PFSK-1 (cell line): ENCODE data around the gene H2BK1.

Source experiments
- FOXP2 ChIP-seq: optimal IDR thresholded peaks from 2 replicates; pipeline ENCODE3; 2011; ENCODE audit warnings: borderline replicate concordance, control low read depth, inconsistent platforms; ENCODE audit not compliant: insufficient read depth; ENCODE audit errors: extremely low read length, extremely low read depth
- POLR2AphosphoS5 ChIP-seq: IDR thresholded peaks from 2 replicates; pipeline ENCODE4 v1.6.1; 2012; ENCODE audit warnings: low read depth, mild to moderate bottlenecking, control low read depth, low read length, moderate library complexity
- SIN3A ChIP-seq: IDR thresholded peaks from 2 replicates; pipeline ENCODE4 v1.6.1; 2012; ENCODE audit warnings: mild to moderate bottlenecking, low read length, moderate library complexity, borderline replicate concordance; ENCODE audit not compliant: insufficient read depth
- TAF1 ChIP-seq: IDR thresholded peaks from 2 replicates; pipeline ENCODE4 v1.6.1; 2012; ENCODE audit warnings: low read length, control low read depth, borderline replicate concordance; ENCODE audit not compliant: insufficient read depth
- TF ChIP-seq, protein P1 (sequence below), 2 experiments: IDR thresholded peaks; 2 replicates each; pipeline versions ENCODE4 v1.6.1 to v1.8.0; 2011 to 2012; ENCODE audit warnings: low read depth in 2 of 2, low read length in 2 of 2, control low read depth in 1 of 2, inconsistent platforms in 1 of 2, mild to moderate bottlenecking in 1 of 2, moderate library complexity in 1 of 2; ENCODE audit not compliant: insufficient read depth in 1 of 2

Gene H2BK1

DNA sequence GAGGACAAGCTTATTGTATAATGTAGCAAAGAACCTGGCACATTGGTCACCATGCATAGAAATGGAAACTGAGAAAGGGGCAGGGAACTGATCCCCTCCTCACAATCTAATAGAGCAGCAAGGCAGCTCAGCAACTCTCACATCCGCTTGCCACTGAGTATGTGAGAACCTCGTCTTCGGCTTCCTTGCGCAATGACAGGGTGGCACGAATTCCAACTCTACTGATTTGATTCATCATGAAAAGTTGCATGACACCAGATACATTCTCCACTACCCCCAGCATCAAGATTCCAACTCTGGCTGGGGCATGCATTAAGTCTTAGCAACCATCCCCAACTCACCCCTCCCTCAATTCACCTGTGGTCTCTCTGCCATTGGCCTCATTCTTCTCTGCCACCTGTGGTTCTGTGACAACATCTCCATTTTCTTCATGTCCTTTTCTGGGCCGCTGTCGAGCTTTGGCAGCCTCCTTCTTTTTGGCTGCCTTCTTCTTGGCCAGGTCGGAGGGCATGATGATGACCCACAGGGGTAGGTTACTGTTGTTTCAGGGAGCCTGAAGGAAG lies 15.7 kb upstream of the H2BK1 start:
- TF ChIP-seq SIN3A = no peak
- TF ChIP-seq TAF1 = no peak
- TF ChIP-seq FOXP2 = no peak
- no peak for TF ChIP-seq POLR2AphosphoS5

DNA sequence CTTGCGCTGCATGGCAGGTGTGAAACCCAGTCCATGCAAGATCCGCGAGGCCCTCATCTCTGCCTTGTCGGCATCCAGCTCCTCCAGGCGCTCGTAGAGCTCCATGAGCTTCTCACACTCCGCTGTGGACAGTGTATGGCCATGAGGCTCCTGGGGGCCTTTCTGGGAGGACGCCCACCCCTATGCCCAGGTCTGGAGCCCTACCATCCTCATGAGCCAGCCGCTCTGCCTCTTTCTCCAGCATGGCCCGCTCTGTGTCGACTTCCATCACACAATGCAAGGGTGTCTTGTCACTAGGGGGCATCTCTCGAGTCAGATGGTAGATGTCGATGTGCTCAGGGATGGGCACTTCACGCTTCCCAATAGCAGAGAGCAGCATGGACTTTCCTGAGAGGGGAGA lies 13.4 kb upstream of the H2BK1 start:
- no peak for TF ChIP-seq TAF1
- TF ChIP-seq, protein P1, sequence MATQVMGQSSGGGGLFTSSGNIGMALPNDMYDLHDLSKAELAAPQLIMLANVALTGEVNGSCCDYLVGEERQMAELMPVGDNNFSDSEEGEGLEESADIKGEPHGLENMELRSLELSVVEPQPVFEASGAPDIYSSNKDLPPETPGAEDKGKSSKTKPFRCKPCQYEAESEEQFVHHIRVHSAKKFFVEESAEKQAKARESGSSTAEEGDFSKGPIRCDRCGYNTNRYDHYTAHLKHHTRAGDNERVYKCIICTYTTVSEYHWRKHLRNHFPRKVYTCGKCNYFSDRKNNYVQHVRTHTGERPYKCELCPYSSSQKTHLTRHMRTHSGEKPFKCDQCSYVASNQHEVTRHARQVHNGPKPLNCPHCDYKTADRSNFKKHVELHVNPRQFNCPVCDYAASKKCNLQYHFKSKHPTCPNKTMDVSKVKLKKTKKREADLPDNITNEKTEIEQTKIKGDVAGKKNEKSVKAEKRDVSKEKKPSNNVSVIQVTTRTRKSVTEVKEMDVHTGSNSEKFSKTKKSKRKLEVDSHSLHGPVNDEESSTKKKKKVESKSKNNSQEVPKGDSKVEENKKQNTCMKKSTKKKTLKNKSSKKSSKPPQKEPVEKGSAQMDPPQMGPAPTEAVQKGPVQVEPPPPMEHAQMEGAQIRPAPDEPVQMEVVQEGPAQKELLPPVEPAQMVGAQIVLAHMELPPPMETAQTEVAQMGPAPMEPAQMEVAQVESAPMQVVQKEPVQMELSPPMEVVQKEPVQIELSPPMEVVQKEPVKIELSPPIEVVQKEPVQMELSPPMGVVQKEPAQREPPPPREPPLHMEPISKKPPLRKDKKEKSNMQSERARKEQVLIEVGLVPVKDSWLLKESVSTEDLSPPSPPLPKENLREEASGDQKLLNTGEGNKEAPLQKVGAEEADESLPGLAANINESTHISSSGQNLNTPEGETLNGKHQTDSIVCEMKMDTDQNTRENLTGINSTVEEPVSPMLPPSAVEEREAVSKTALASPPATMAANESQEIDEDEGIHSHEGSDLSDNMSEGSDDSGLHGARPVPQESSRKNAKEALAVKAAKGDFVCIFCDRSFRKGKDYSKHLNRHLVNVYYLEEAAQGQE (IDR thresholded peaks at IDR 0.05; ENCODE audit: insufficient read depth in 1 of 2, low read depth in 2 of 2, low read length in 2 of 2) = no peak
- no peak for TF ChIP-seq POLR2AphosphoS5
- TF ChIP-seq FOXP2 = no peak
- no peak for TF ChIP-seq SIN3A

DNA sequence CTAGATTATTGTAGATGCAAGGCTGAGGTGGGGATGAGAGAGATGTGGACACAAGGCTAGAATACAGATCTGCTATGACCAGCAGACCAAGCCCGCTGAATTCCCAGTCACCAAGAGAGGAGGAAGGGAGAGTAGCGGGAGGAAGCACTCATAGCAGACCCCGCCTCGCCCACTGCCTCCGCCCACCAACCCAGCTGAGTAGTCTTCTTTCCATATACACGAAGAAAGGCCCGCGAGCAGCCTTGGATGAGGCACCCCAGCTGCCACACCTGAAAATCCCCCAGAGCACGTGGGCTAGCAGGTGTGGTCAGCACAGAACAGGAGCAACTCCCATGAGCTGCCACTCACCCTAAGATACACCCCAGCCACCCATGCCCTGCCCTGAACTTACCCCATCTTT lies 7.9 kb upstream of the H2BK1 start:
- no peak for TF ChIP-seq POLR2AphosphoS5
- TF ChIP-seq, protein P1 (IDR thresholded peaks at IDR 0.05; ENCODE audit: insufficient read depth in 1 of 2, low read depth in 2 of 2, low read length in 2 of 2) = no peak
- TF ChIP-seq FOXP2 = no peak
- TF ChIP-seq TAF1 = no peak
- no peak for TF ChIP-seq SIN3A

DNA sequence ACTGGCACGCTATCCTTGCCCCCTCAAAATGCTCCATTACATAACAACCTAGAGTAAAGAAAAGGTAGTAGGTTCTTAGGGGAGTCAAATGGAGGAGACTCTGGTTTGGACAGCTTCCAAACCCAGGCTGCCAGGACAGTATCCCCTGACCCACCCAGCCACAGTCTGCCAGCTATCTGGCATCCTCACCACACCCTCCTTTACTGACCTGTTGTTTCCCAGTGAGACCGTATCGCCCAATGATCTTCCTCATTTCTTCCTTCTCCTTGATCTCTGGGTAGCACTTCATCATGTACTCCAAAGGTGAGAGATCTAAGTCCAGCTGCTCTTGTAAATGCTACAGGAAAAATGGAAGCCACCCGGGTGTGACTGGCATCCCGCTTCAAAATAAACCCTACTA lies 5.1 kb upstream of the H2BK1 start:
- no peak for TF ChIP-seq TAF1

DNA sequence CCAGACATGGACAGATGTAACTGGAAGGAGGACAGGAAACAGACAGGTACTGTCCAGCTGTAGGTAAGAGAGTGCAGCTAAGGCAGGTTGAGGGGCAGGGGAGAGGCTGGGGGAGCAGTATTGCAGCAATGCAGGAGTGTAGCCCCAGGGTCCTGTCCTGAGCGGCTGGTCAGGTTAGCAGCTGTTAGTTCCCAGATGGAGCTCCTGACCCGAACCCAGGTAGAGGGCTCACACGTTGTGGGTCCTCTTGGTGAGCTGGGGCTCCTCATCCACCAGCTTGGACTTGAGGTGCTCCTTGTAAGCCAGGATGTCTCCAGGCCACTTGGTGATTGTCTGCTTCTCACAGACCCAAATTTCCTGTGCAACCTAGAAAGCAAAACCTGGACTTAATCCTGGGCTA lies 3.5 kb upstream of the H2BK1 start:
- TF ChIP-seq, protein P1 (IDR thresholded peaks at IDR 0.05; ENCODE audit: insufficient read depth in 1 of 2, low read depth in 2 of 2, low read length in 2 of 2) = no peak
- TF ChIP-seq FOXP2 = no peak

DNA sequence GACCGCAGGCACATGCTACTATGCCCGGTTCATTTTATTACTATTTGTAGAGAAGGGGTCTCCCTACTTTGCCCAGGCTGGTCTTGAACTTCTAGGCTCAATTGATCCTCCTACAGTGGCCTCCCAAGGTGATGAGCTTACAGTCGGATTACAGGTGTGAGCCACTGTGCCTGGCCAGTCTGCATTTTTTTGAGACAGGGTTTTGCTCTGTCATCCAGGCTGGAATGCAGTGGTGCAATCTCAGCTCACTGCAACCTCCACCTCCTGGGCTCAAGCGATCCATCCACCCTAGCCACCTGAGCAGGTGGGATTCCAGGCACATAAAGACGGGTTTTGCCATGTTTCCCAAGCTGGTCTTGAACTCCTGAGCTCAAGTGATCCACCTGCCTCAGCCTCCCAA lies 2.3 kb upstream of the H2BK1 start:
- no peak for TF ChIP-seq FOXP2
- TF ChIP-seq TAF1 = no peak
- TF ChIP-seq, protein P1 (IDR thresholded peaks at IDR 0.05; ENCODE audit: insufficient read depth in 1 of 2, low read depth in 2 of 2, low read length in 2 of 2) = no peak
- no peak for TF ChIP-seq POLR2AphosphoS5
- TF ChIP-seq SIN3A = no peak
